Endothelial cell of umbilical vein (primary cell): Measurements from ENCODE around the gene RIPK4.

ENCODE experiments used
- MYC ChIP-seq: IDR thresholded peaks from one replicate; pipeline ENCODE4 v1.6.1; 2011; ENCODE audit warnings: mild to moderate bottlenecking, low read depth, low read length
- POLR2AphosphoS5 ChIP-seq: IDR thresholded peaks from 2 replicates; pipeline ENCODE4 v1.6.1; 2012; ENCODE audit warnings: low read depth, mild to moderate bottlenecking, control low read depth, low read length, moderate library complexity; ENCODE audit not compliant: insufficient read depth
- TF ChIP-seq, protein P1 (sequence below), 2 donors: IDR thresholded peaks; 1 replicate in 1 of 2; 2 replicates in 1 of 2; pipeline ENCODE4 v1.5.1; 2011; ENCODE audit warnings: low read length in 2 of 2, mild to moderate bottlenecking in 2 of 2, moderate library complexity in 2 of 2, control low read depth in 1 of 2, inconsistent platforms in 1 of 2, low read depth in 1 of 2; ENCODE audit not compliant: insufficient read depth in 1 of 2; ENCODE audit errors: extremely low read depth in 1 of 2

DNA sequence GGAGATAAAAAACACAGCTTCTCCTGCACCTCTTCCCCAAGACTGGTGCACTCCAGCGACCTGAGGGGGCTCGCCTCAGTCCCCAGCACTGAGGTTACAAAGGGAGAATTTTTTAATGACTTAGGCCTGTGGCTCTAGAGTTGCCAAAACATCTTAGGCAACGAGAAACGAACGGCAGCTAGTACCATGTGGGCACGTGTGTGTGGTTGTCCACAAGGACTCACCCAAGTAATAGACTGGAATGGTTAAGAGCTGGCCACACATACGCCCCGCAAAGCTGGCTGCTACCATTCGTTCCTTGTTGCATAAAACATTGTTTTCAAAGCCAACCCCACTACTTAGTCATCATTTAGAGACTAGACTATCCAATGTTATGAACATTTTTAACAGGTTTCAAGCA, 26.9 kb downstream of the RIPK4 start:
- TF ChIP-seq POLR2AphosphoS5 (no peak), MYC (no peak)
- TF ChIP-seq, protein P1, sequence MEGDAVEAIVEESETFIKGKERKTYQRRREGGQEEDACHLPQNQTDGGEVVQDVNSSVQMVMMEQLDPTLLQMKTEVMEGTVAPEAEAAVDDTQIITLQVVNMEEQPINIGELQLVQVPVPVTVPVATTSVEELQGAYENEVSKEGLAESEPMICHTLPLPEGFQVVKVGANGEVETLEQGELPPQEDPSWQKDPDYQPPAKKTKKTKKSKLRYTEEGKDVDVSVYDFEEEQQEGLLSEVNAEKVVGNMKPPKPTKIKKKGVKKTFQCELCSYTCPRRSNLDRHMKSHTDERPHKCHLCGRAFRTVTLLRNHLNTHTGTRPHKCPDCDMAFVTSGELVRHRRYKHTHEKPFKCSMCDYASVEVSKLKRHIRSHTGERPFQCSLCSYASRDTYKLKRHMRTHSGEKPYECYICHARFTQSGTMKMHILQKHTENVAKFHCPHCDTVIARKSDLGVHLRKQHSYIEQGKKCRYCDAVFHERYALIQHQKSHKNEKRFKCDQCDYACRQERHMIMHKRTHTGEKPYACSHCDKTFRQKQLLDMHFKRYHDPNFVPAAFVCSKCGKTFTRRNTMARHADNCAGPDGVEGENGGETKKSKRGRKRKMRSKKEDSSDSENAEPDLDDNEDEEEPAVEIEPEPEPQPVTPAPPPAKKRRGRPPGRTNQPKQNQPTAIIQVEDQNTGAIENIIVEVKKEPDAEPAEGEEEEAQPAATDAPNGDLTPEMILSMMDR (IDR thresholded peaks at IDR 0.05; ENCODE audit: extremely low read depth in 1 of 2, insufficient read depth in 1 of 2, low read depth in 1 of 2, low read length in 2 of 2), result no peak
